PC-3 (cell line): ENCODE data around the gene VAMP4. TPM values are rescaled to one million over a fixed set of nuclear protein-coding genes. Genes with fewer than 3 reads are reported as not detected.

ENCODE experiments used
- ATAC-seq: fragments of 200-7000 bp; cut with Tn5 transposase; 2 replicates; pipeline ENCODE4 v1.9.1; 2020; ENCODE audit warnings: mild to moderate bottlenecking, moderate library complexity
- BruUV-seq: library from RNA; stranded (reverse); fragments of 400-500 nt; replicated peaks from 2 replicates; lab custom pipeline; 2021; lab: Mats Ljungman, UMichigan
- CTCF ChIA-PET: fragments of 300-600 bp; sonication (Branson Sonifier 250); formaldehyde crosslinking; loops from one replicate; lab custom pipeline; 2022; ENCODE audit warnings: antibody characterized with exemption; lab: Charles Lee
- POLR2A ChIA-PET: fragments of 300-600 bp; sonication (Branson Sonifier 250); formaldehyde crosslinking; loops from one replicate; lab custom pipeline; 2022; ENCODE audit warnings: antibody characterized with exemption; ENCODE audit not compliant: unreplicated experiment; lab: Charles Lee
- DNase-seq: peaks from one replicate; pipeline ENCODE4 v3.0.0-alpha.2; 2015
- H2AFZ ChIP-seq: fragments of 300-600 bp; sonication (generic); 2 replicates; pipeline ENCODE4 v1.6.0; 2016; ENCODE audit warnings: antibody characterized with exemption, low read length
- H3F3A ChIP-seq: fragments of 300-600 bp; sonication (generic); one replicate; pipeline ENCODE4 v1.6.0; 2017; ENCODE audit warnings: antibody characterized with exemption, low read length, control low read depth, mild to moderate bottlenecking; ENCODE audit not compliant: unreplicated experiment
- H3K27ac ChIP-seq: fragments of 300-600 bp; sonication (generic); 2 replicates; pipeline ENCODE4 v1.5.1; 2016; ENCODE audit warnings: mild to moderate bottlenecking, low read length
- H3K27me3 ChIP-seq: fragments of 300-600 bp; sonication (generic); 2 replicates; pipeline ENCODE4 v1.6.1; 2016; ENCODE audit warnings: low read length, mixed read lengths
- H3K36me3 ChIP-seq: fragments of 300-600 bp; sonication (generic); 2 replicates; pipeline ENCODE4 v1.6.1; 2016; ENCODE audit warnings: low read depth, mixed run types, low read length, mixed read lengths
- H3K4me1 ChIP-seq: fragments of 300-600 bp; sonication (generic); 2 replicates; pipeline ENCODE4 v1.5.1; 2016; ENCODE audit warnings: low read length; ENCODE audit not compliant: insufficient read depth
- H3K4me2 ChIP-seq: fragments of 300-600 bp; sonication (generic); 2 replicates; pipeline ENCODE4 v1.6.0; 2016; ENCODE audit warnings: low read length
- H3K4me3 ChIP-seq: fragments of 300-600 bp; sonication (generic); 2 replicates; pipeline ENCODE4 v1.5.1; 2016; ENCODE audit warnings: mild to moderate bottlenecking, low read length, mixed read lengths
- H3K79me2 ChIP-seq: fragments of 300-600 bp; sonication (generic); 2 replicates; pipeline ENCODE4 v1.6.1; 2017; ENCODE audit warnings: low read length, mixed read lengths
- H3K9ac ChIP-seq: fragments of 300-600 bp; sonication (generic); 2 replicates; pipeline ENCODE4 v1.6.0; 2016; ENCODE audit warnings: mild to moderate bottlenecking, low read length
- H3K9me2 ChIP-seq: fragments of 300-600 bp; sonication (generic); replicated peaks from 2 replicates; pipeline ENCODE4 v1.6.1; 2016; ENCODE audit warnings: mixed run types, low read length, mixed read lengths
- H3K9me3 ChIP-seq: fragments of 300-600 bp; sonication (generic); 2 replicates; pipeline ENCODE4 v1.6.1; 2016; ENCODE audit warnings: low read length, mixed read lengths
- H4K20me1 ChIP-seq: fragments of 300-600 bp; sonication (generic); 2 replicates; pipeline ENCODE4 v1.6.1; 2016; ENCODE audit warnings: low read length, mixed read lengths
- CTCF ChIP-seq: fragments of 300-600 bp; sonication (generic); conservative IDR thresholded peaks from 2 replicates; pipeline ENCODE4 v1.5.1; 2017; ENCODE audit warnings: antibody characterized with exemption, low read depth, mild to moderate bottlenecking, low read length
- EZH2 ChIP-seq: fragments of 300-600 bp; sonication (generic); IDR thresholded peaks from one replicate; pipeline ENCODE4 v1.6.1; 2017; ENCODE audit warnings: antibody characterized with exemption, mild to moderate bottlenecking, low read length; ENCODE audit not compliant: unreplicated experiment
- EZH2phosphoT487 ChIP-seq: fragments of 300-600 bp; sonication (generic); IDR thresholded peaks from 2 replicates; pipeline ENCODE4 v1.6.1; 2018; ENCODE audit warnings: mild to moderate bottlenecking, antibody characterized with exemption, low read length, borderline replicate concordance
- intact Hi-C: fragments of 100-400 bp; cut with micrococcal nuclease; formaldehyde crosslinking; loops from 2 replicates; pipeline ENCODE4 v1.9.0; 2023
- total RNA-seq: library from RNA; depleted of rRNA; stranded (reverse); fragments of >200 nt; gene quantifications from 2 replicates; pipeline ENCODE4 v1.2.3, GENCODE V29; 2014

The VAMP4 gene
- total RNA-seq, 1 experiment from 2014 or later: 7.2 TPM

DNA sequence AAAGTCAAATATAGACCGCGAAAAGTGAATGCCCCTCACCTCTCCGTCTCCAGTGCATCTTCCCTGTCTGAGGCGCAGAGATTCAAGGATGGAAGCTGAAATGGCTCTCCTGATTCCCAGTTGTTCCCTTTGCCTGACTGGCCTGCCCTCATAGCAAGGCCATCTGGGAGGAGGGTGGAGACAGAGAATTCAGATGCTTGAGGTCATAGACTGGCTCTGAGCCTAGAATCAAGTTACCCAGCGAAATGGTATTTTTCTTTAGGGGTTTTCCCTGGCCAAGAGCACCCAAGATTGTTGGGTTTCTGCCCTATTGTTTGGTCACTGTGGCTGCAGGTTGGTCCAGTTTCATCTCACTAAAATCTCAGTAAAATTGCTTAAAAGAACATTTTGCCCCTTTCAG is 46.8 kb upstream of the VAMP4 start:
- Histone ChIP-seq H3K36me3 (peaks cover 98% of the 10 kb centered on the region), H3K27ac (no peak overlapping the region), H3K9me3 (no peaks in the 10 kb centered on the region), H2AFZ (no peak overlapping the region), H3F3A (peaks cover 6% of the 10 kb centered on the region), H3K9ac (no peak overlapping the region), H3K4me1 (peaks cover 21% of the 10 kb centered on the region), H3K4me3 (no peak overlapping the region), H3K79me2 (peaks cover 69% of the 10 kb centered on the region), H3K27me3 (no peaks in the 10 kb centered on the region), H4K20me1 (0 out of 2 replicates have a peak, but pooled peaks cover 5% of the 10 kb centered on the region), H3K4me2 (no peak overlapping the region), H3K9me2 (no peaks in the 10 kb centered on the region)
- BruUV-seq: no TSS peak
- ATAC-seq: peak; percentile 49
- POLR2A ChIA-PET: no interaction called here
- peak; percentile 70 for DNase-seq
- CTCF ChIA-PET: no interaction called here
- intact Hi-C loops: no loop called here
- no peak for TF ChIP-seq CTCF
- TF ChIP-seq EZH2: no peak
- TF ChIP-seq EZH2phosphoT487: no peak

- BruUV-seq: no TSS peak
- Histone ChIP-seq H3K36me3 (peaks cover 96% of the 10 kb centered on the region), H3K79me2 (peaks cover 77% of the 10 kb centered on the region), H3K4me3 (no peak overlapping the region), H3K9me2 (no peaks in the 10 kb centered on the region), H3K4me1 (peaks cover 22% of the 10 kb centered on the region), H3K9me3 (no peaks in the 10 kb centered on the region), H4K20me1 (0 out of 2 replicates have a peak, but pooled peaks cover 5% of the 10 kb centered on the region), H3F3A (no peaks in the 10 kb centered on the region), H3K27ac (no peak overlapping the region), H3K27me3 (no peaks in the 10 kb centered on the region), H3K9ac (no peak overlapping the region), H3K4me2 (no peak overlapping the region), H2AFZ (no peak overlapping the region)
- CTCF ChIA-PET: no interaction called here
- ATAC-seq (peak; percentile 52; the same call in 1 of the 2 replicates), DNase-seq (peak; percentile 50)
- POLR2A ChIA-PET: interaction anchor here (0.7 kb wide), 1 partner anchor 68 kb away, joined by 6 read pairs; no protein-coding TSS in a partner anchor
- intact Hi-C loops: no loop called here
- TF ChIP-seq EZH2: no peak
- TF ChIP-seq EZH2phosphoT487: no peak
- TF ChIP-seq CTCF: no peak
Measured at GRCh38 chr1:171787686-171788480, 46.0 kb upstream of the VAMP4 start.

- no TSS peak for BruUV-seq
- Histone ChIP-seq H4K20me1 (0 out of 2 replicates have a peak, but pooled peaks cover 5% of the 10 kb centered on the region), H2AFZ (no peak overlapping the region), H3K4me1 (peaks cover 29% of the 10 kb centered on the region), H3F3A (no peaks in the 10 kb centered on the region), H3K9ac (no peak overlapping the region), H3K9me3 (no peaks in the 10 kb centered on the region), H3K79me2 (peaks cover 90% of the 10 kb centered on the region), H3K27ac (no peak overlapping the region), H3K36me3 (peaks cover 86% of the 10 kb centered on the region), H3K27me3 (no peaks in the 10 kb centered on the region), H3K4me3 (no peak overlapping the region), H3K4me2 (no peak overlapping the region), H3K9me2 (no peaks in the 10 kb centered on the region)
- ATAC-seq: no peak
- ChIA-PET POLR2A (no interaction called here), CTCF (no interaction called here)
- TF ChIP-seq EZH2 (no peak), EZH2phosphoT487 (no peak), CTCF (no peak)
- intact Hi-C loops: no loop called here
- no peak for DNase-seq
Measured at GRCh38 chr1:171786534-171786933, 44.7 kb upstream of the VAMP4 start.
